GM19025 (cell line): ENCODE results near the gene TUSC2.

Experiments used
- ATAC-seq: cut with Tn5 transposase; IDR thresholded peaks from one replicate; pipeline ENCODE4 v1.9.1; 2021; ENCODE audit warnings: mild to moderate bottlenecking, low read depth, moderate library complexity; ENCODE audit not compliant: unreplicated experiment

The TUSC2 gene

GRCh38 chr3:50338965-50339364 is 10.9 kb upstream of the TUSC2 start:
- ATAC-seq, result no peak

- peak; percentile 61 for ATAC-seq
Observed at GRCh38 chr3:50337175-50337861, 9.3 kb upstream of the TUSC2 start.

- ATAC-seq, result peak; percentile 33
Observed at GRCh38 chr3:50336452-50337174, 8.6 kb upstream of the TUSC2 start.

GRCh38 chr3:50334339-50335075 is 6.5 kb upstream of the TUSC2 start:
- no peak for ATAC-seq

GRCh38 chr3:50333744-50334328 is 5.8 kb upstream of the TUSC2 start:
- ATAC-seq, result no peak

GRCh38 chr3:50331364-50331907 is 3.4 kb upstream of the TUSC2 start:
- no peak for ATAC-seq

GRCh38 chr3:50330330-50330729 is 2.3 kb upstream of the TUSC2 start:
- no peak for ATAC-seq

- no peak for ATAC-seq
Observed at GRCh38 chr3:50327129-50327528, 894 bp downstream of the TUSC2 start.

- no peak for ATAC-seq
Observed at GRCh38 chr3:50326182-50326541, 1.9 kb downstream of the TUSC2 start.

- no peak for ATAC-seq
Observed at GRCh38 chr3:50325497-50326181, 2.4 kb downstream of the TUSC2 start.

- ATAC-seq, result no peak
Observed at GRCh38 chr3:50325113-50325480, 2.9 kb downstream of the TUSC2 start.

- no peak for ATAC-seq
Observed at GRCh38 chr3:50324351-50325112, 3.5 kb downstream of the TUSC2 start.

- no peak for ATAC-seq
Observed at GRCh38 chr3:50323614-50324199, 4.3 kb downstream of the TUSC2 start.

GRCh38 chr3:50323092-50323600 is 4.9 kb downstream of the TUSC2 start:
- no peak for ATAC-seq

GRCh38 chr3:50322386-50323091 is 5.5 kb downstream of the TUSC2 start, which contains the start of gene HYAL2:
HYAL2 (minus strand) TSS chr3:50322745; CDS start chr3:50320489, 2,256 bp downstream.
- no peak for ATAC-seq

- no peak for ATAC-seq
Observed at GRCh38 chr3:50322115-50322385, 6.0 kb downstream of the TUSC2 start.

GRCh38 chr3:50321336-50322114 is 6.5 kb downstream of the TUSC2 start:
- ATAC-seq, result peak; percentile 82

GRCh38 chr3:50320853-50321335 is 7.1 kb downstream of the TUSC2 start:
- peak; percentile 52 for ATAC-seq
